Lower leg skin (tissue), 4 donors: ENCODE results near the gene USP10. TPM values are rescaled to one million over a fixed set of nuclear protein-coding genes. Genes with fewer than 3 reads are reported as not detected.

Experiments
- DNase-seq, 2 donors: peaks; one replicate each; pipeline ENCODE4 v3.0.0-alpha.2; 2019; ENCODE audit warnings: low spot score in 2 of 2
- H3K4me3 ChIP-seq: fragments of 200-600 bp; sonication (generic); 2 replicates; pipeline ENCODE4 v1.5.1; 2017; ENCODE audit warnings: mild to moderate bottlenecking, low read depth; ENCODE audit not compliant: poor library complexity, severe bottlenecking
- POLR2A ChIP-seq, 2 donors: fragments of 450-650 bp; IDR thresholded peaks; one replicate each; pipeline ENCODE4 v1.6.1; 2016 to 2017; ENCODE audit warnings: antibody characterized with exemption in 2 of 2, mild to moderate bottlenecking in 1 of 2, moderate library complexity in 1 of 2
- WGBS, 2 donors: methylation state at CpG; one replicate each; pipeline ENCODE4 v1.1.5; 2018; 5-methylcytosine and 5-hydroxymethylcytosine counted together
- intact Hi-C: fragments of 100-400 bp; cut with DNase I; formaldehyde crosslinking; loops from one replicate; pipeline ENCODE4 v1.15.0; 2023; ENCODE audit warnings: low total_unique reads
- total RNA-seq, 4 donors: library from RNA; depleted of rRNA; stranded (reverse); fragments of >200 nt; gene quantifications; one replicate each; pipeline ENCODE4 v1.1.0, GENCODE V29; 2016
- TF ChIP-seq, protein P1 (sequence below), 3 donors: fragments of 450-650 bp; IDR thresholded peaks; one replicate each; pipeline ENCODE4 v1.5.1; 2016; ENCODE audit warnings: antibody characterized with exemption in 3 of 3, mild to moderate bottlenecking in 3 of 3, moderate library complexity in 2 of 3

The USP10 gene
- total RNA-seq, 4 donors from 2014 or later, result 54.3 to 69.0 (median 60.7) TPM

- TF ChIP-seq, protein P1, sequence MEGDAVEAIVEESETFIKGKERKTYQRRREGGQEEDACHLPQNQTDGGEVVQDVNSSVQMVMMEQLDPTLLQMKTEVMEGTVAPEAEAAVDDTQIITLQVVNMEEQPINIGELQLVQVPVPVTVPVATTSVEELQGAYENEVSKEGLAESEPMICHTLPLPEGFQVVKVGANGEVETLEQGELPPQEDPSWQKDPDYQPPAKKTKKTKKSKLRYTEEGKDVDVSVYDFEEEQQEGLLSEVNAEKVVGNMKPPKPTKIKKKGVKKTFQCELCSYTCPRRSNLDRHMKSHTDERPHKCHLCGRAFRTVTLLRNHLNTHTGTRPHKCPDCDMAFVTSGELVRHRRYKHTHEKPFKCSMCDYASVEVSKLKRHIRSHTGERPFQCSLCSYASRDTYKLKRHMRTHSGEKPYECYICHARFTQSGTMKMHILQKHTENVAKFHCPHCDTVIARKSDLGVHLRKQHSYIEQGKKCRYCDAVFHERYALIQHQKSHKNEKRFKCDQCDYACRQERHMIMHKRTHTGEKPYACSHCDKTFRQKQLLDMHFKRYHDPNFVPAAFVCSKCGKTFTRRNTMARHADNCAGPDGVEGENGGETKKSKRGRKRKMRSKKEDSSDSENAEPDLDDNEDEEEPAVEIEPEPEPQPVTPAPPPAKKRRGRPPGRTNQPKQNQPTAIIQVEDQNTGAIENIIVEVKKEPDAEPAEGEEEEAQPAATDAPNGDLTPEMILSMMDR (IDR thresholded peaks at IDR 0.05), result no peak
- TF ChIP-seq POLR2A (IDR thresholded peaks at IDR 0.05), result no peak
- no peak overlapping the region for H3K4me3 ChIP-seq
- 94 to 96% methylated on average over 22 of the region's 22 CpGs for WGBS, 2 donors
- intact Hi-C loops, result no loop called here
- DNase-seq, result no peak
These were observed 43.2 kb upstream of the USP10 start for GRCh38 chr16:84656649-84657048.

- intact Hi-C loops, result no loop called here
- no peak overlapping the region for H3K4me3 ChIP-seq
- 96% methylated on average over 45 to 50 of the region's 50 CpGs for WGBS, 2 donors
- DNase-seq, result no peak
- no peak for TF ChIP-seq POLR2A (IDR thresholded peaks at IDR 0.05)
- TF ChIP-seq, protein P1 (IDR thresholded peaks at IDR 0.05), result no peak
These were observed 42.5 kb upstream of the USP10 start for GRCh38 chr16:84657229-84657837.

- no peak for DNase-seq
- intact Hi-C loops, result no loop called here
- no peak overlapping the region for H3K4me3 ChIP-seq
- 86 to 87% methylated on average over 11 of the region's 11 CpGs for WGBS, 2 donors
- TF ChIP-seq, protein P1 (IDR thresholded peaks at IDR 0.05), result no peak
- no peak for TF ChIP-seq POLR2A (IDR thresholded peaks at IDR 0.05)
These were observed 41.1 kb upstream of the USP10 start for GRCh38 chr16:84658690-84659089.

GRCh38 chr16:84659656-84660300 is 40.0 kb upstream of the USP10 start:
- no peak for TF ChIP-seq POLR2A (IDR thresholded peaks at IDR 0.05)
- TF ChIP-seq, protein P1 (IDR thresholded peaks at IDR 0.05), result no peak
- intact Hi-C loops, result no loop called here
- H3K4me3 ChIP-seq, result no peak overlapping the region
- WGBS, 2 donors, result 96 to 97% methylated on average over 27 of the region's 27 CpGs
- DNase-seq, result no peak

DNA sequence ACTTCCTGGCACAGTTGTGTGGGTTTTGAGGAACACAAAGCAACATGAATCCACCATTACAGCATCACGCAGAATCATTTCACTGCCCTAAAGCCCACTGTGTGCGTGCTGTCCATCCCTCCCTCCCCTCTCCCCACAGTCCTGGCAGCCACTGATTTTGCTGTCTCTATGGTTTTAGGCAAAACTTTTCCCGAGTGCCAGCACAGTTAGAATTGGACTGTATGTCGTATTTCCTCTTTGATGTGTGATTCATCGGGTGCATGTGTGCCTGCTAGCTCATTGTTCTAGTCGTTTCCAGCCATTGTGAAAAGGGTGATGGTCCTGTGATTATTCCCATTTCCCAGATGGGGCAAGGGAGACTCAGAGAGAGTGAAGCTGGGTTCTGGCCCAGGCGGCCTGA is 38.8 kb upstream of the USP10 start:
- 59 to 65% methylated on average over 7 of the region's 7 CpGs for WGBS, 2 donors
- no peak overlapping the region for H3K4me3 ChIP-seq
- DNase-seq, result no peak
- intact Hi-C loops, result no loop called here
- TF ChIP-seq, protein P1 (IDR thresholded peaks at IDR 0.05), result no peak
- no peak for TF ChIP-seq POLR2A (IDR thresholded peaks at IDR 0.05)
